Measurements from ENCODE around the gene PDE1A. TPM values are rescaled to one million over a fixed set of nuclear protein-coding genes. Genes with fewer than 3 reads are reported as not detected.

Gene PDE1A
- total RNA-seq, 2 donors from 2014 or later, result 0.31 TPM; not detected in 1

- no peak overlapping the region for H3K4me3 Mint-ChIP-seq
- 86% methylated on average over 1 of the region's 1 CpG; no CpG with 5 or more reads in 1 of the 2 experiments for WGBS, 2 experiments (ENCODE audit: insufficient coverage in 1 of 2, insufficient read length in 1 of 2)
- H3K9ac ChIP-seq (ENCODE audit: extremely low read depth, low read length, poor library complexity, severe bottlenecking), result no peak overlapping the region
- H3K4me1 ChIP-seq (ENCODE audit: control insufficient read depth, insufficient read depth, low read length), result no peaks in the 10 kb centered on the region
- TF ChIP-seq CTCF (conservative IDR thresholded peaks at IDR 0.05), result no peak
- H3K9me3 Mint-ChIP-seq, result no peaks in the 10 kb centered on the region
- H3K36me3 ChIP-seq (ENCODE audit: control insufficient read depth, insufficient read depth, low read length), result no peaks in the 10 kb centered on the region
- DNase-seq, result no peak
- H3K27me3 Mint-ChIP-seq (ENCODE audit: insufficient read depth), result no peaks in the 10 kb centered on the region
- H3K4me3 ChIP-seq (ENCODE audit: low read length), result no peak overlapping the region
- H3K27ac Mint-ChIP-seq, result no peak overlapping the region
- no peaks in the 10 kb centered on the region for H3K36me3 Mint-ChIP-seq (ENCODE audit: low read depth)
- H3K9me3 ChIP-seq (ENCODE audit: control insufficient read depth, low read length), result no peaks in the 10 kb centered on the region
- no peaks in the 10 kb centered on the region for H3K27me3 ChIP-seq (ENCODE audit: control insufficient read depth, insufficient read depth, low read length, poor library complexity, severe bottlenecking)
- H3K27ac ChIP-seq (ENCODE audit: low read depth, low read length), result no peak overlapping the region
- no peaks in the 10 kb centered on the region for H3K4me1 Mint-ChIP-seq
Observed at GRCh38 chr2:182428476-182428875, 1.6 kb upstream of the PDE1A start.

- Histone ChIP-seq H3K9ac (ENCODE audit: extremely low read depth, low read length, poor library complexity, severe bottlenecking) (no peak overlapping the region), H3K9me3 (ENCODE audit: control insufficient read depth, low read length) (no peaks in the 10 kb centered on the region), H3K27ac (ENCODE audit: low read depth, low read length) (no peak overlapping the region), H3K4me1 (ENCODE audit: control insufficient read depth, insufficient read depth, low read length) (no peaks in the 10 kb centered on the region), H3K4me3 (ENCODE audit: low read length) (no peak overlapping the region), H3K36me3 (ENCODE audit: control insufficient read depth, insufficient read depth, low read length) (no peaks in the 10 kb centered on the region), H3K27me3 (ENCODE audit: control insufficient read depth, insufficient read depth, low read length, poor library complexity, severe bottlenecking) (no peaks in the 10 kb centered on the region)
- WGBS, 2 experiments (ENCODE audit: insufficient coverage in 1 of 2, insufficient read length in 1 of 2), result 83 to 100% methylated on average over 3 to 8 of the region's 8 CpGs
- Mint-ChIP-seq H3K4me3 (no peak overlapping the region), H3K36me3 (ENCODE audit: low read depth) (no peaks in the 10 kb centered on the region), H3K27me3 (ENCODE audit: insufficient read depth) (no peaks in the 10 kb centered on the region), H3K27ac (no peak overlapping the region), H3K4me1 (no peaks in the 10 kb centered on the region), H3K9me3 (no peaks in the 10 kb centered on the region)
- TF ChIP-seq CTCF (conservative IDR thresholded peaks at IDR 0.05), result no peak
- peak; percentile 38 for DNase-seq
Observed at GRCh38 chr2:182426082-182426917, 536 bp downstream of the PDE1A start.

GRCh38 chr2:182422864-182423263 is 4.0 kb downstream of the PDE1A start:
- peaks cover 4% of the 10 kb centered on the region for H3K4me1 Mint-ChIP-seq
- Histone ChIP-seq H3K9ac (ENCODE audit: extremely low read depth, low read length, poor library complexity, severe bottlenecking) (no peak overlapping the region), H3K27ac (ENCODE audit: low read depth, low read length) (no peak overlapping the region), H3K27me3 (ENCODE audit: control insufficient read depth, insufficient read depth, low read length, poor library complexity, severe bottlenecking) (no peaks in the 10 kb centered on the region), H3K9me3 (ENCODE audit: control insufficient read depth, low read length) (no peaks in the 10 kb centered on the region), H3K4me3 (ENCODE audit: low read length) (no peak overlapping the region), H3K4me1 (ENCODE audit: control insufficient read depth, insufficient read depth, low read length) (no peaks in the 10 kb centered on the region), H3K36me3 (ENCODE audit: control insufficient read depth, insufficient read depth, low read length) (no peaks in the 10 kb centered on the region)
- no peak for TF ChIP-seq CTCF (conservative IDR thresholded peaks at IDR 0.05)
- WGBS, 2 experiments (ENCODE audit: insufficient coverage in 1 of 2, insufficient read length in 1 of 2), result 90 to 92% methylated on average over 2 to 3 of the region's 3 CpGs
- H3K27me3 Mint-ChIP-seq (ENCODE audit: insufficient read depth), result no peaks in the 10 kb centered on the region
- no peaks in the 10 kb centered on the region for H3K36me3 Mint-ChIP-seq (ENCODE audit: low read depth)
- H3K4me3 Mint-ChIP-seq, result no peak overlapping the region
- no peak for DNase-seq
- H3K27ac Mint-ChIP-seq, result no peak overlapping the region
- no peaks in the 10 kb centered on the region for H3K9me3 Mint-ChIP-seq
